SK-N-SH (cell line): ENCODE measurements around the gene G6PC2. TPM values are rescaled to one million over a fixed set of nuclear protein-coding genes. Genes with fewer than 3 reads are reported as not detected.

Experiments used
- CTCF ChIA-PET: fragments of 300-600, 350-600 bp; formaldehyde crosslinking; extraction: SDS; loops from one replicate; lab custom pipeline; 2021; lab: Yijun Ruan, JAX
- POLR2A ChIA-PET: fragments of 350-600 bp; sonication (Branson Sonifier 250); formaldehyde crosslinking; extraction: SDS; loops from one replicate; lab custom pipeline; 2020; ENCODE audit warnings: antibody characterized with exemption, inconsistent platforms; lab: Yijun Ruan, JAX
- DNase-seq: peaks from one replicate; pipeline ENCODE4 v3.0.0; 2012
- H2AFZ ChIP-seq: fragments of 200-600 bp; sonication (generic); 2 replicates; pipeline ENCODE4 v1.8.1; 2016; ENCODE audit warnings: antibody characterized with exemption, mild to moderate bottlenecking, low read depth
- H3F3A ChIP-seq: fragments of 200-600 bp; sonication (generic); replicated peaks from 2 replicates; pipeline ENCODE3; 2016; ENCODE audit warnings: antibody characterized with exemption, mild to moderate bottlenecking; ENCODE audit not compliant: insufficient read depth
- H3K27ac ChIP-seq, 2 experiments: fragments of 200-500 bp in 1 of 2; fragments of 200-600 bp in 1 of 2; sonication (Bioruptor generic) in 1 of 2; sonication (generic), shearing (Covaris generic) in 1 of 2; 2 replicates each; pipeline versions ENCODE4 v1.5.1 to v1.6.1; 2014 to 2016; ENCODE audit warnings: low read depth in 2 of 2, inconsistent platforms in 1 of 2, low read length in 1 of 2, mild to moderate bottlenecking in 1 of 2, mixed read lengths in 1 of 2
- H3K27me3 ChIP-seq: fragments of 200-600 bp; sonication (generic), shearing (Covaris generic); 2 replicates; pipeline ENCODE4 v1.6.1; 2016; ENCODE audit warnings: mixed run types; ENCODE audit not compliant: insufficient read depth
- H3K36me3 ChIP-seq, 2 experiments: fragments of 200-500 bp in 1 of 2; fragments of 200-600 bp in 1 of 2; sonication (Bioruptor generic) in 1 of 2; sonication (generic) in 1 of 2; replicated peaks in 1 of 2; 2 replicates each; pipeline versions ENCODE3 to v1.5.1; 2014 to 2016; ENCODE audit warnings: low read length in 1 of 2, mild to moderate bottlenecking in 1 of 2; ENCODE audit not compliant: insufficient read depth in 2 of 2, control insufficient read depth in 1 of 2
- H3K4me1 ChIP-seq, 2 experiments: fragments of 200-500 bp in 1 of 2; fragments of 200-600 bp in 1 of 2; sonication (Bioruptor generic) in 1 of 2; sonication (generic), shearing (Covaris generic) in 1 of 2; 2 replicates each; pipeline versions ENCODE4 v1.5.1 to v1.6.1; 2014 to 2016; ENCODE audit warnings: low read depth in 1 of 2, low read length in 1 of 2, mixed run types in 1 of 2; ENCODE audit not compliant: insufficient read depth in 2 of 2, control insufficient read depth in 1 of 2
- H3K4me2 ChIP-seq: fragments of 200-600 bp; sonication (generic), shearing (Covaris generic); 2 replicates; pipeline ENCODE4 v1.6.1; 2017; ENCODE audit warnings: mixed run types
- H3K4me3 ChIP-seq, 2 experiments: fragments of 200-500 bp in 1 of 2; fragments of 200-600 bp in 1 of 2; sonication (Bioruptor generic) in 1 of 2; sonication (generic), shearing (Covaris generic) in 1 of 2; 2 replicates each; pipeline versions ENCODE4 v1.5.1 to v1.8.1; 2014 to 2016; ENCODE audit warnings: low read depth in 2 of 2, inconsistent platforms in 1 of 2, low read length in 1 of 2, mild to moderate bottlenecking in 1 of 2, mixed read lengths in 1 of 2, moderate library complexity in 1 of 2
- H3K79me2 ChIP-seq: fragments of 200-600 bp; sonication (generic); 2 replicates; pipeline ENCODE4 v1.8.1; 2017; ENCODE audit warnings: mild to moderate bottlenecking; ENCODE audit not compliant: insufficient read depth
- H3K9ac ChIP-seq: fragments of 200-600 bp; sonication (generic); 2 replicates; pipeline ENCODE4 v1.6.1; 2017; ENCODE audit warnings: mixed run types
- H3K9me2 ChIP-seq: fragments of 200-600 bp; sonication (generic); 2 replicates; pipeline ENCODE4 v1.6.1; 2017; ENCODE audit warnings: mixed run types
- H3K9me3 ChIP-seq: fragments of 200-600 bp; sonication (generic); 2 replicates; pipeline ENCODE4 v1.6.1; 2017; ENCODE audit warnings: mixed run types, mild to moderate bottlenecking, moderate library complexity
- H4K20me1 ChIP-seq: fragments of 200-600 bp; sonication (generic); 2 replicates; pipeline ENCODE4 v1.6.1; 2017; ENCODE audit warnings: mild to moderate bottlenecking, mixed run types; ENCODE audit not compliant: insufficient read depth
- EZH2phosphoT487 ChIP-seq: fragments of 200-600 bp; sonication (generic); IDR thresholded peaks from 2 replicates; pipeline ENCODE4 v1.6.1; 2017; ENCODE audit warnings: low read depth, mixed run types, mild to moderate bottlenecking, antibody characterized with exemption, moderate library complexity, borderline replicate concordance
- FOSL2 ChIP-seq: IDR thresholded peaks from 2 replicates; pipeline ENCODE4 v1.4.0; 2012; ENCODE audit warnings: low read depth, mild to moderate bottlenecking, moderate library complexity, borderline replicate concordance
- FOXM1 ChIP-seq: IDR thresholded peaks from 2 replicates; pipeline ENCODE4 v1.4.0; 2012; ENCODE audit warnings: low read depth, mild to moderate bottlenecking
- GABPA ChIP-seq: IDR thresholded peaks from 2 replicates; pipeline ENCODE4 v1.4.0; 2012; ENCODE audit warnings: low read depth, mild to moderate bottlenecking
- JUND ChIP-seq: IDR thresholded peaks from 2 replicates; pipeline ENCODE4 v1.4.0; 2012
- MEF2A ChIP-seq: IDR thresholded peaks from 2 replicates; pipeline ENCODE4 v1.4.0; 2012; ENCODE audit warnings: low read depth, borderline replicate concordance
- MXI1 ChIP-seq: IDR thresholded peaks from 2 replicates; pipeline ENCODE4 v1.6.1; 2012; ENCODE audit warnings: mild to moderate bottlenecking, low read depth, low read length, improper control_type of control experiment
- NFIC ChIP-seq: IDR thresholded peaks from 2 replicates; pipeline ENCODE4 v1.4.0; 2012; ENCODE audit warnings: borderline replicate concordance
- RAD21 ChIP-seq: IDR thresholded peaks from 2 replicates; pipeline ENCODE4 v1.6.1; 2012; ENCODE audit warnings: mild to moderate bottlenecking, low read length
- RCOR1 ChIP-seq: fragments of 150-350 bp; IDR thresholded peaks from 2 replicates; pipeline ENCODE4 v1.6.1; 2017; ENCODE audit warnings: antibody characterized with exemption, low read length
- SMC3 ChIP-seq: IDR thresholded peaks from 2 replicates; pipeline ENCODE4 v1.6.1; 2012; ENCODE audit warnings: low read depth, low read length, improper control_type of control experiment
- TAF1 ChIP-seq: IDR thresholded peaks from 2 replicates; pipeline ENCODE4 v1.6.1; 2012; ENCODE audit warnings: low read depth, mild to moderate bottlenecking, low read length, moderate library complexity, borderline replicate concordance
- TCF12 ChIP-seq: IDR thresholded peaks from 2 replicates; pipeline ENCODE4 v1.4.0; 2012
- TEAD4 ChIP-seq: IDR thresholded peaks from 2 replicates; pipeline ENCODE4 v1.4.0; 2012; ENCODE audit warnings: mild to moderate bottlenecking, borderline replicate concordance; ENCODE audit not compliant: insufficient read depth
- WGBS: methylation state at CpG from one replicate; pipeline ENCODE4 v1.1.6; 2017; ENCODE audit warnings: low lambda C conversion rate; 5-methylcytosine and 5-hydroxymethylcytosine counted together
- polyA plus RNA-seq, 3 experiments: library from polyadenylated mRNA; depleted of rRNA; stranded (reverse); fragments of >200 nt; gene quantifications; 2 replicates each; pipeline ENCODE4 v1.2.3, GENCODE V29; 2012
- TF ChIP-seq, protein P1 (sequence below): IDR thresholded peaks from 2 replicates; pipeline ENCODE4 v1.4.0; 2012; ENCODE audit warnings: low read depth, borderline replicate concordance
- TF ChIP-seq, protein P2 (sequence below): IDR thresholded peaks from 2 replicates; pipeline ENCODE4 v1.6.1; 2012; ENCODE audit warnings: mild to moderate bottlenecking, low read depth, low read length, moderate library complexity
- TF ChIP-seq, protein P3 (sequence below): fragments of 200-600 bp; sonication (generic); IDR thresholded peaks from 2 replicates; pipeline ENCODE4 v1.6.1; 2017; ENCODE audit warnings: antibody characterized with exemption, mild to moderate bottlenecking, moderate library complexity
- TF ChIP-seq, protein P4 (sequence below): fragments of 150-350 bp; IDR thresholded peaks from 2 replicates; pipeline ENCODE4 v1.6.1; 2016; ENCODE audit warnings: mild to moderate bottlenecking, low read depth, low read length

Gene G6PC2, protein sequence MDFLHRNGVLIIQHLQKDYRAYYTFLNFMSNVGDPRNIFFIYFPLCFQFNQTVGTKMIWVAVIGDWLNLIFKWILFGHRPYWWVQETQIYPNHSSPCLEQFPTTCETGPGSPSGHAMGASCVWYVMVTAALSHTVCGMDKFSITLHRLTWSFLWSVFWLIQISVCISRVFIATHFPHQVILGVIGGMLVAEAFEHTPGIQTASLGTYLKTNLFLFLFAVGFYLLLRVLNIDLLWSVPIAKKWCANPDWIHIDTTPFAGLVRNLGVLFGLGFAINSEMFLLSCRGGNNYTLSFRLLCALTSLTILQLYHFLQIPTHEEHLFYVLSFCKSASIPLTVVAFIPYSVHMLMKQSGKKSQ
- not detected in 2 replicates for polyA plus RNA-seq (2012; rRNA removed)
- polyA plus RNA-seq (2012; cell fraction: cytosol; rRNA removed) = not detected in 2 replicates
- polyA plus RNA-seq (2012; cell fraction: nucleus; rRNA removed) = not detected in 2 replicates

DNA sequence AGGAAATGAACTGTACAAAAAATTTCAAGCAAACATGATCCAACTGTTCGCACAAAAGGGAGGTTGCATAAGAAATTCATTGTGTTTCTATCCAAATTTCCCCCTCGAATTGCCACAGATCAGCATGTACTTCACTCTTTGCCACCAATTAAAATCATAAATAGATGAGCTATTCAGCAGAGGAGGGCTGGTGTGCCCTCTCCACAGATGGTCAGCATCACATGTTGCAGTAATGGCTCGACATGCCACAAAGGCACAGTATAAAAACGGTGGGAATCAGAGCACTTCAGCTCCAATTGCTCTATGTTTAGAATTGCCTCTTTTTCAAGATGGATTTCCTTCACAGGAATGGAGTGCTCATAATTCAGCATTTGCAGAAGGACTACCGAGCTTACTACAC is at the start of gene G6PC2:
TSS of gene G6PC2 (plus strand) at position 289 of the 400 bp plus-strand sequence. CDS start at position 330, 41 bp downstream.
- Histone ChIP-seq H2AFZ (no peak within 1 kb of the TSS), H3K27me3 (no peaks in the 10 kb centered on the region), H3K4me1 (no peaks in the 10 kb centered on the region), H3K9me3 (no peaks in the 10 kb centered on the region), H3K4me2 (no peak within 1 kb of the TSS), H3K9ac (no peak within 1 kb of the TSS), H3K9me2 (no peaks in the 10 kb centered on the region), H3K79me2 (no peaks in the 10 kb centered on the region), H4K20me1 (no peaks in the 10 kb centered on the region), H3K4me3 (no peak within 1 kb of the TSS), H3K36me3 (no peaks in the 10 kb centered on the region), H3F3A (no peaks in the 10 kb centered on the region), H3K27ac (no peak within 1 kb of the TSS)
- WGBS = 32% methylated on average over 5 of the region's 5 CpGs
- POLR2A ChIA-PET = no interaction called here
- no peak for TF ChIP-seq EZH2phosphoT487
- TF ChIP-seq MXI1 = no peak
- TF ChIP-seq, protein P1, sequence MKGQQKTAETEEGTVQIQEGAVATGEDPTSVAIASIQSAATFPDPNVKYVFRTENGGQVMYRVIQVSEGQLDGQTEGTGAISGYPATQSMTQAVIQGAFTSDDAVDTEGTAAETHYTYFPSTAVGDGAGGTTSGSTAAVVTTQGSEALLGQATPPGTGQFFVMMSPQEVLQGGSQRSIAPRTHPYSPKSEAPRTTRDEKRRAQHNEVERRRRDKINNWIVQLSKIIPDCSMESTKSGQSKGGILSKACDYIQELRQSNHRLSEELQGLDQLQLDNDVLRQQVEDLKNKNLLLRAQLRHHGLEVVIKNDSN = no peak
- TF ChIP-seq FOXM1 = no peak
- TF ChIP-seq RCOR1 = no peak
- TF ChIP-seq TEAD4 = no peak
- TF ChIP-seq TAF1 = no peak
- no peak for TF ChIP-seq MEF2A
- TF ChIP-seq, protein P2, sequence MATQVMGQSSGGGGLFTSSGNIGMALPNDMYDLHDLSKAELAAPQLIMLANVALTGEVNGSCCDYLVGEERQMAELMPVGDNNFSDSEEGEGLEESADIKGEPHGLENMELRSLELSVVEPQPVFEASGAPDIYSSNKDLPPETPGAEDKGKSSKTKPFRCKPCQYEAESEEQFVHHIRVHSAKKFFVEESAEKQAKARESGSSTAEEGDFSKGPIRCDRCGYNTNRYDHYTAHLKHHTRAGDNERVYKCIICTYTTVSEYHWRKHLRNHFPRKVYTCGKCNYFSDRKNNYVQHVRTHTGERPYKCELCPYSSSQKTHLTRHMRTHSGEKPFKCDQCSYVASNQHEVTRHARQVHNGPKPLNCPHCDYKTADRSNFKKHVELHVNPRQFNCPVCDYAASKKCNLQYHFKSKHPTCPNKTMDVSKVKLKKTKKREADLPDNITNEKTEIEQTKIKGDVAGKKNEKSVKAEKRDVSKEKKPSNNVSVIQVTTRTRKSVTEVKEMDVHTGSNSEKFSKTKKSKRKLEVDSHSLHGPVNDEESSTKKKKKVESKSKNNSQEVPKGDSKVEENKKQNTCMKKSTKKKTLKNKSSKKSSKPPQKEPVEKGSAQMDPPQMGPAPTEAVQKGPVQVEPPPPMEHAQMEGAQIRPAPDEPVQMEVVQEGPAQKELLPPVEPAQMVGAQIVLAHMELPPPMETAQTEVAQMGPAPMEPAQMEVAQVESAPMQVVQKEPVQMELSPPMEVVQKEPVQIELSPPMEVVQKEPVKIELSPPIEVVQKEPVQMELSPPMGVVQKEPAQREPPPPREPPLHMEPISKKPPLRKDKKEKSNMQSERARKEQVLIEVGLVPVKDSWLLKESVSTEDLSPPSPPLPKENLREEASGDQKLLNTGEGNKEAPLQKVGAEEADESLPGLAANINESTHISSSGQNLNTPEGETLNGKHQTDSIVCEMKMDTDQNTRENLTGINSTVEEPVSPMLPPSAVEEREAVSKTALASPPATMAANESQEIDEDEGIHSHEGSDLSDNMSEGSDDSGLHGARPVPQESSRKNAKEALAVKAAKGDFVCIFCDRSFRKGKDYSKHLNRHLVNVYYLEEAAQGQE = no peak
- TF ChIP-seq RAD21 = no peak
- TF ChIP-seq, protein P3, sequence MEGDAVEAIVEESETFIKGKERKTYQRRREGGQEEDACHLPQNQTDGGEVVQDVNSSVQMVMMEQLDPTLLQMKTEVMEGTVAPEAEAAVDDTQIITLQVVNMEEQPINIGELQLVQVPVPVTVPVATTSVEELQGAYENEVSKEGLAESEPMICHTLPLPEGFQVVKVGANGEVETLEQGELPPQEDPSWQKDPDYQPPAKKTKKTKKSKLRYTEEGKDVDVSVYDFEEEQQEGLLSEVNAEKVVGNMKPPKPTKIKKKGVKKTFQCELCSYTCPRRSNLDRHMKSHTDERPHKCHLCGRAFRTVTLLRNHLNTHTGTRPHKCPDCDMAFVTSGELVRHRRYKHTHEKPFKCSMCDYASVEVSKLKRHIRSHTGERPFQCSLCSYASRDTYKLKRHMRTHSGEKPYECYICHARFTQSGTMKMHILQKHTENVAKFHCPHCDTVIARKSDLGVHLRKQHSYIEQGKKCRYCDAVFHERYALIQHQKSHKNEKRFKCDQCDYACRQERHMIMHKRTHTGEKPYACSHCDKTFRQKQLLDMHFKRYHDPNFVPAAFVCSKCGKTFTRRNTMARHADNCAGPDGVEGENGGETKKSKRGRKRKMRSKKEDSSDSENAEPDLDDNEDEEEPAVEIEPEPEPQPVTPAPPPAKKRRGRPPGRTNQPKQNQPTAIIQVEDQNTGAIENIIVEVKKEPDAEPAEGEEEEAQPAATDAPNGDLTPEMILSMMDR = no peak
- TF ChIP-seq TCF12 = no peak
- TF ChIP-seq SMC3 = no peak
- TF ChIP-seq JUND = no peak
- TF ChIP-seq GABPA = no peak
- TF ChIP-seq, protein P4, sequence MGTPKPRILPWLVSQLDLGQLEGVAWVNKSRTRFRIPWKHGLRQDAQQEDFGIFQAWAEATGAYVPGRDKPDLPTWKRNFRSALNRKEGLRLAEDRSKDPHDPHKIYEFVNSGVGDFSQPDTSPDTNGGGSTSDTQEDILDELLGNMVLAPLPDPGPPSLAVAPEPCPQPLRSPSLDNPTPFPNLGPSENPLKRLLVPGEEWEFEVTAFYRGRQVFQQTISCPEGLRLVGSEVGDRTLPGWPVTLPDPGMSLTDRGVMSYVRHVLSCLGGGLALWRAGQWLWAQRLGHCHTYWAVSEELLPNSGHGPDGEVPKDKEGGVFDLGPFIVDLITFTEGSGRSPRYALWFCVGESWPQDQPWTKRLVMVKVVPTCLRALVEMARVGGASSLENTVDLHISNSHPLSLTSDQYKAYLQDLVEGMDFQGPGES = no peak
- no peak for TF ChIP-seq NFIC
- no peak for TF ChIP-seq FOSL2
- CTCF ChIA-PET = no interaction called here
- DNase-seq = no peak
